ENCODE data around the gene ADD3.
"Not testable (repeated sequence)": the region's sequence is repeated elsewhere in the genome, so short reads cannot be mapped to it uniquely, and the experiment has no call there.

The ADD3 gene

DNA sequence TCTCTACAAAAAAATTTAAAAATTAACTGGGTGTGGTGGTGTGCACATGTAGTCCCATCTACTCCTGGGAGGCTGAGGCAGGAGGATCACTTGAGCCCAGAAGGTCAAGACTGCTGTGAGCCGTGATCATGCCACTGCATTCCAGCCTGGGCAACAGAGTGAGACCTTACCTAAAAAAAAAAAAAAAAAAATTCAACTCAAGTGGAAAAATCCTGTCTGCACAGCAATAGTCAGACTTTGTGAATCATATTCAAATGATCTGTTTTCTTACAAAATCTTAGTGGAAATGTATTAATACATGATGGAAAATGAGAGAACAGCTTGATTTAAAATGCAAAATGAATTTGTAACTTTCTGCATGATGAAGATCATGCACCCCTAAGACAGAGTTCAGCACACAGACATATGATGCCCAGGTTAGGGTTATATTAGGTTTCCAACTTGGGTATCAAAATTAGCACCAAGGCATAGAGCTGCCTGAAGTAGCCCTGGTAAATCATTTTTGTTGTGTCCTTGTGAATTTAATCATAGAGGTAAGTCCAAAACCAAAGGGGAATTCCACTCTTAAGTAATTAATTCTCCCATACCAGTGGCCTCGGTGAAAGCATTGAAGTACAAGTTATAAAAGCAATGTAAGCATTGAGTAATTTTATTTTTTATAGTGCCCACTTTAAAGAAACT, 93.8 kb downstream of the ADD3 start:
- DNase-seq (ENCODE audit: low read depth in 4 of 4, low spot score in 1 of 4), result no peak

- DNase-seq (ENCODE audit: low read depth in 4 of 4, low spot score in 1 of 4), result no peak
Observed at GRCh38 chr10:110103921-110104461, 96.2 kb downstream of the ADD3 start.

- no peak for DNase-seq (ENCODE audit: low read depth in 4 of 4, low spot score in 1 of 4)
Observed at GRCh38 chr10:110105873-110106272, 98.1 kb downstream of the ADD3 start.

DNA sequence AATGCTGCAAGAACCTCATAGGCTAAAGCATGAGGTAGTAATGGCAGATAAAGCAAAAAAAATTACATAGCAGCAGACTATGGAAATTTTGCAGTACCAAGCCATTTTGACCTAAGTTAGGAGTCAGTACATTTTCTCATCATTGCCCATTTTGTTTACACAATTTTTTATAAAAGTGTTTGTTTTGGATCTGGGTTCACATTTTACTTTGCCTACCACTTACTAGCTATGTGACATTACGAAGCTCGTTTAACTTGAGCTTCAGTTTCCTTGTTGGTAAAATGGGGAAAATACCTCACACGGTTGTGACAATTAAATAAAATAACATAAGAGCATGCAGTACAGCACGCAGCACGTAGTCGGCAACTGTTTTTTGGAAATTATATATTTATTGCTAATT, 99.6 kb downstream of the ADD3 start:
- no peak for DNase-seq (ENCODE audit: low read depth in 4 of 4, low spot score in 1 of 4)

- DNase-seq (ENCODE audit: low read depth in 4 of 4, low spot score in 1 of 4), result no peak
Observed at GRCh38 chr10:110107887-110108286, 100.1 kb downstream of the ADD3 start.

GRCh38 chr10:110109511-110109910, 101.7 kb downstream of the ADD3 start:
- no peak for DNase-seq (ENCODE audit: low read depth in 4 of 4, low spot score in 1 of 4)

- DNase-seq (ENCODE audit: low read depth in 4 of 4, low spot score in 1 of 4), result no peak
Observed at GRCh38 chr10:110110338-110110737, 102.6 kb downstream of the ADD3 start.

DNA sequence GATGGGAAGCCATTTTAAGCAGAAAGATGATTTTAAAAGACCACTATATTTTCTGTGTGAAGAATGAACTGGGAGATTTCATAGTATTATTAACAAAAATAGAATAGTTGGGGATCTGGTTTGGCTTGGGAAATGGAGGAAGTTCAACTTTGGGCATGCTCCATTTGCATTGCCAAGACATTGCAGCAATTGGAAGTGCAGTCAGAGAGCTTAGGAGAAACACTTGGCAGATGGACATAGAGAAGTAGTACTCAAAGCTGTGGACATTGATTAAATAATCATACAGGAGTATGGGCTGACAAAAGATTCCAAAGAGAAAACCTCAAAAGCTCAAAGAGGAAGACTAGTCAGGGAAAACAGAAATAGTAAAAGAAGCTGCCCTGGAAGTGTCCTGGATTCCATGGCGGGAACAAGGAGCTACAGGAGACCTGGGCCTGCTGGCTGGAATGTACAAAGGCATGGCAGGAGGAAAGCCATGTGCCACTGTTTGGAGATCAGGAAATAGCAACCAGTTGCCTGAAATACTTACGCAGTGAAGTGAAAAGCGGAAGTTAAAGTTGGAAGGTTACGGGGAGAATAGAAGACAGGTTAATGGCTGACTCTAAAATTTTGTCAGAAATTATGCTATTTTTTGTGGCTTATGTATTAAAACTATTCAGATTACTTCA, 106.0 kb downstream of the ADD3 start:
- DNase-seq (ENCODE audit: low read depth in 4 of 4, low spot score in 1 of 4), result no peak

DNA sequence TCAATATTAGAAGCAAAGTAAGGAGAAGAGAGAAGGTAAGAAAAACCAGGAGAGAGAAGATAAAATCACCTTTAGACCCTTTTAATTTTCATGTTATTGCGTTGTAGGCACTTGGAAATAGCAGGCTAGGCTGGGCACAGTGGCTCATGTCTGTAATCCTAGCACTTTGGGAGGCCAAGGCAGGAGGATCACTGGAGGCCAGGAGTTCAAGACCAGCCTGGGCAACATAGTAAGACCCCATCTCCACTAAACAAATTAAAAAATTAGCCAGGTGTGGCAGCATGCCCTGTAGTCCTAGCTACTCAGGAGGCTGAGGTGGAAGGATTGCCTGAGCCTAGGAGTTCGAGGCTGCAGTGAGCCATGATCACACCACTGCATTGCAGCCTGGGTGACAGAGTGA, 106.9 kb downstream of the ADD3 start:
- not testable (repeated sequence) for DNase-seq (ENCODE audit: low read depth in 4 of 4, low spot score in 1 of 4)

GRCh38 chr10:110115784-110116520, 108.2 kb downstream of the ADD3 start:
- DNase-seq (ENCODE audit: low read depth in 4 of 4, low spot score in 1 of 4), result no peak

- DNase-seq (ENCODE audit: low read depth in 4 of 4, low spot score in 1 of 4), result no peak
Observed at GRCh38 chr10:110118891-110119621, 111.3 kb downstream of the ADD3 start.

DNA sequence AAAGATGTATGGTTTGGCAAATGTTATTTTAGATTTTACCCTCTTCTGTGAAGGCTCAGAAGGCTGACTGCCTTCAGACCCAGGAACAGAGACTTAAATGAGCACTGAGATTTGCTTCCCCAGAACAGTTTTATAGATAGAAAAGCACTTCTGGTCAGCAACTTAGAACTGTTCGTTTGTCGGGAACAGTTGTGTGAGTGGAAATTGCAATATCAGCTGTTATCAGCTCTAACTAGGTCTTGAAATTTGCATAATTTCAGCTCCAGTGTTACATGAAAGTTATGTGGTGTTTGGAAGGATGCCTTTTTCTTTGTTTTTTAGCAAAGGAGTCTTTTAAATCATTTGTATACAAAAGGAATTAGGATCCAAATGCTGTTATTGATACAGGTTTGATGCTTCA, 115.8 kb downstream of the ADD3 start:
- DNase-seq (ENCODE audit: low read depth in 4 of 4, low spot score in 1 of 4), result no peak

DNA sequence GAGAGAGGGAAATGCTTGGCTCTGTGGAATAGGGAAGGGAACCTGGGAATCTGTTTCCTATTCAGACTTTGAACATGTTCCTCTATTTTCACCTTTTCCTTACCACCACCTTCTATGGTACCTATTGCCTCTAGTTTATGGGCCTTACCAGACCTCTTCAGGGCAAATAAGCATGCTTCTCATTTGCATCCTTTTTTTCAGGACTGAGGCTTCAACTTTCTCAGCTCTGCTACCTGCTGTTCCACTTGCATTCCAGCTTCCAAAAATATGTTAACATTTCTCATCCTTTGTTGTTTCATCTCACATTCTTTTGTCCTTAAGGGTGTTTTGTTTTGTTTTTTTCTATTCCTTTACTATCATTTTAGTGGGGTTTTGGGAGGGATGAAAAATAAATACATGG, 121.7 kb downstream of the ADD3 start:
- no peak for DNase-seq (ENCODE audit: low read depth in 4 of 4, low spot score in 1 of 4)

DNA sequence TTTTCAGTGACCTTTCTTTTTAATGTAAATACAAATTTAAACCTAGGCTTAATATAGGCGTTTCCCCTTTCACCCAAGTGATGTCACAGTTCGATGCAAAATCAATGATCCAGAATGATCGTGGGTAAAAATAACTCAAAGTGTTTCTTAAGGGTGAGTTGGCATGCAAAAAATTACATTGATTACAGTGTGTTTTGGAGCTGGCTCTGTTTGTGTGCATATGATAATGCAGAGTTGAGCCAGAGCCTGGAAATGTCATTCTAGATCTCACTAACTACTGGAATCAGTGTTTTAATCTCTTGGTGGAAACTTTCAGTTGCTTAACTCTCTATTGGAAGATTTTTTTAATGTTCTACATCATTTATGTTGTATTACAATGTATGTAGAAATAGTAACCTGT, 127.1 kb downstream of the ADD3 start:
- no peak for DNase-seq (ENCODE audit: low read depth in 4 of 4, low spot score in 1 of 4)

GRCh38 chr10:110135836-110136235, 128.1 kb downstream of the ADD3 start:
- DNase-seq (ENCODE audit: low read depth in 4 of 4, low spot score in 1 of 4), result not testable (repeated sequence)

DNA sequence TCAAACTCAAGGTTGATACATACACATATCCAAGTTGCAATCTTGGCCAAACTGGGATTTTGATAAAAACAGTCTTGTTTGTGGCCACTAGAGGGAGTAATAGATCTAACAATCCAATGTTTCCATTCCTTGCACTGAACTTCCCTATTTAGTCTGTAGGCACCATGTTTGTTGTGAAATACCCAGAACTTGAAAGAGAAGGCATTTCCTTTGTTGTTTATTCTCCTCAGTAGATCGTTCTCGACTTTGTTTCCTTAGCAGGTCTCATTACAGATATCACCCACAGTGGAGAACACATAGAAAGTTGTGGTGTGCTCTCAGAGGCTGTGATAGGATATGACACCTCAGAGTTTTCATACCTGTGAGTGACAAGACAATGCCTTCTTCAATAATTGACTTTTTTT, 129.4 kb downstream of the ADD3 start:
- no peak for DNase-seq (ENCODE audit: low read depth in 4 of 4, low spot score in 1 of 4)

- DNase-seq (ENCODE audit: low read depth in 4 of 4, low spot score in 1 of 4), result no peak
Observed at GRCh38 chr10:110138197-110138812, 130.5 kb downstream of the ADD3 start.

DNA sequence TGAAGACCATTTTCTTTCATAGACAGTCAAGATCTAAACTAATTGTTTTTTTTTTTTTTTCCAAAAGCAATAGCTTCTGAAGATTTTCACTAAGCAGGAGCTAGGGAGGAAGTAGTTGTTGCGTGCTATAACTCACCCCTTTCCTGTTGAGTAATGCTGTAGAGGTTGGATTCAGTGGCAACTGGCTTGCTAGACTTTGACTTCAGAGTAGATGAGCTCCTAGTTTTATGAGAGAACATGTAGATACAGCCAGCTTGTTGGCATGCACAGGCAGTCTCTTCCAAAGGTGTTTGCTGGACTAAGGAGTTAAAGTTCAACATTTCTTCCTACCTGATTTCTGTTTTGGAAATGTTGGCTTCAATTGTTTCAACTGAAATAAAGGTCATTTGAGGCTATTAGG, 133.4 kb downstream of the ADD3 start:
- DNase-seq (ENCODE audit: low read depth in 4 of 4, low spot score in 1 of 4), result no peak

DNA sequence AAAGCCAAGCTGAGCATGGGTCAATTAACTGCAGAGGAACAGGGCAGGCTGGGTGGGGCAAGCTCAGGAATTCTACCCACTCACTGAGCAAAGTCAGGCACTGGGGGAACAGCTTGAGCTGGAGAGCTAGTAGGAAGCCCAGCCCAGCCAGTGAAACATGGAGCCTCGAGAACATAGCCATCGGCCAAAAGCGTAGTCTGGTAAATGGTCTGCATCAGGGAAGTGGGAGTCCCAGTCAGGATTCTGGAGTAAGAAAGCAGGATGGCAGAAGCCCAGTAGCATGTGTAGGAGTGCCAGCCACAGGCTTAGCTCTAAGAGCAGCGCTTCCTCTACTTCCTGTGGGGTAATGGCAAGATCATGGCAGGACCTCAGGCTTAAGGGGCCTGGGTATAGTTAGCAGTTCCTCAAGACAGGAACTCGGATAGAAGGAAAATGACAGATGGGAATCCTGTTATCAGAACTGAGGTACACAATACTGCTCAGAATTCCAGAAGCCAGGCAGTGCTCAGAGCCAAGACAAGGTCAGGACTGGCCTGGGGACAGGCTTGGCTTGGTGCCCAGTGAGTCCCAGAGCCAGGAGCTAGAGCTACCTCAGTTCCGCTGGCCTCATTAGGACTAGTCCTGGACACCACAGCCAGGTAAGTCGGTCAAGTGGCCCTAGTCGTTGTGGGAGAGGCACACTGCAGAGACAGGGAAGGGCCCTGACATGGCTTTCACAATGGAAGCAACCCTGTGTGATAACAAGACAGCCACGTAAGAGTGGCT, 134.3 kb downstream of the ADD3 start:
- DNase-seq (ENCODE audit: low read depth in 4 of 4, low spot score in 1 of 4), result no peak

DNA sequence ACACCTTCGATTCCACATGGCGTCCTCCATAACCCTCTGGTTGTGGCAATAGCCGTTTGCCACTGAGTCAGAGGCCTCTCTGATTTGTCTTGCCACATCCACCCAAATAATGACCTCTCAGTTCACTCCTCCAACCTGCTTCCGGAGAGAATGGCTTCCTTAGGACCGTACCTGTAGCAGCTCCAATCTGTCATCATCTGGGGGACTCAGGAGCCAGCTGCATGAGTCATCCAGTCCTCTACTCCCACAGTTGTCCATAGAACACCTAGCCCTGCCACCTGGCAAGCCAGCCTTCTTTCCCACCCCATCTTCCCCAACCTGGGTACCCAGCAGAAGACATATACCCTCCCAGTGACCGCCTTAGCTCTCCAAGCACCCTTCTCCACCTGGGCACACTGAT, 135.2 kb downstream of the ADD3 start:
- no peak for DNase-seq (ENCODE audit: low read depth in 4 of 4, low spot score in 1 of 4)
